IPS-18c (cell line): Measurements from ENCODE around the gene HOXC13.

ENCODE experiments used
- H3K4me3 ChIP-seq: 2 replicates; pipeline ENCODE4 v1.7.0; 2013; ENCODE audit warnings: low read depth, mild to moderate bottlenecking, low read length, moderate library complexity; ENCODE audit not compliant: insufficient read depth
- H3K9me3 ChIP-seq: one replicate; pipeline ENCODE4 v1.6.1; 2013; ENCODE audit warnings: mild to moderate bottlenecking, low read length, moderate library complexity; ENCODE audit not compliant: control insufficient read depth, insufficient read depth

Gene HOXC13

GRCh38 chr12:53935383-53936341 is 3.0 kb upstream of the HOXC13 start:
- H3K9me3 ChIP-seq, result peaks cover 3% of the 10 kb centered on the region
- no peak overlapping the region for H3K4me3 ChIP-seq

- peaks cover 3% of the 10 kb centered on the region for H3K9me3 ChIP-seq
- H3K4me3 ChIP-seq, result no peak overlapping the region
Observed at GRCh38 chr12:53937099-53937498, 1.5 kb upstream of the HOXC13 start.

GRCh38 chr12:53937596-53938325 is 870 bp upstream of the HOXC13 start:
- no peak overlapping the region for H3K4me3 ChIP-seq
- peaks cover 3% of the 10 kb centered on the region for H3K9me3 ChIP-seq

- no peak overlapping the region; the same call in 1 of the 2 replicates for H3K4me3 ChIP-seq
- H3K9me3 ChIP-seq, result peaks cover 3% of the 10 kb centered on the region
Observed at GRCh38 chr12:53939141-53940108, 794 bp downstream of the HOXC13 start.

GRCh38 chr12:53940443-53941014 is 1.9 kb downstream of the HOXC13 start:
- Histone ChIP-seq H3K9me3 (peaks cover 3% of the 10 kb centered on the region), H3K4me3 (no peak overlapping the region)

GRCh38 chr12:53941187-53941586 is 2.6 kb downstream of the HOXC13 start:
- Histone ChIP-seq H3K4me3 (no peak overlapping the region), H3K9me3 (peaks cover 3% of the 10 kb centered on the region)

GRCh38 chr12:53941750-53942149 is 3.1 kb downstream of the HOXC13 start:
- Histone ChIP-seq H3K9me3 (peaks cover 3% of the 10 kb centered on the region), H3K4me3 (no peak overlapping the region)

- Histone ChIP-seq H3K4me3 (no peak overlapping the region), H3K9me3 (peaks cover 3% of the 10 kb centered on the region)
Observed at GRCh38 chr12:53942467-53942997, 3.9 kb downstream of the HOXC13 start.

- Histone ChIP-seq H3K4me3 (no peak overlapping the region), H3K9me3 (peaks cover under 1% of the 10 kb centered on the region)
Observed at GRCh38 chr12:53944209-53944608, 5.6 kb downstream of the HOXC13 start.

- no peaks in the 10 kb centered on the region for H3K9me3 ChIP-seq
Observed at GRCh38 chr12:53944907-53945847, 6.5 kb downstream of the HOXC13 start.

GRCh38 chr12:53947743-53948142 is 9.1 kb downstream of the HOXC13 start:
- Histone ChIP-seq H3K9me3 (no peaks in the 10 kb centered on the region), H3K4me3 (no peak overlapping the region)

More at GRCh38 chr12:53944907-53945847, 6.5 kb downstream of the HOXC13 start:
- H3K4me3 ChIP-seq, result no peak overlapping the region

GRCh38 chr12:53948650-53949593 is 10.3 kb downstream of the HOXC13 start:
- Histone ChIP-seq H3K4me3 (no peak overlapping the region), H3K9me3 (no peaks in the 10 kb centered on the region)

GRCh38 chr12:53949631-53950436 is 11.2 kb downstream of the HOXC13 start:
- Histone ChIP-seq H3K9me3 (no peaks in the 10 kb centered on the region), H3K4me3 (no peak overlapping the region)

- Histone ChIP-seq H3K9me3 (peaks cover 2% of the 10 kb centered on the region), H3K4me3 (no peak overlapping the region)
Observed at GRCh38 chr12:53950437-53950773, 11.8 kb downstream of the HOXC13 start.
